Trophoblast cell (in vitro differentiated cells and primary cell): ENCODE results near the gene SARM1.

Source experiments
- DNase-seq, 2 donors: peaks; one replicate each; pipeline ENCODE4 v3.0.0-alpha.2; 2016
- H2AFZ ChIP-seq: 2 replicates; pipeline ENCODE4 v1.6.1; 2013; ENCODE audit warnings: low read length, moderate library complexity, mild to moderate bottlenecking; ENCODE audit not compliant: insufficient read depth, poor library complexity
- H2AK5ac ChIP-seq: 2 replicates; pipeline ENCODE4 v1.6.1; 2013; ENCODE audit warnings: mild to moderate bottlenecking, low read length
- H2BK120ac ChIP-seq: 2 replicates; pipeline ENCODE4 v1.6.1; 2013; ENCODE audit warnings: low read length, mild to moderate bottlenecking, moderate library complexity; ENCODE audit not compliant: insufficient read depth, poor library complexity
- H2BK12ac ChIP-seq: 2 replicates; pipeline ENCODE4 v1.6.1; 2013; ENCODE audit warnings: mild to moderate bottlenecking, low read length, moderate library complexity
- H2BK5ac ChIP-seq: 2 replicates; pipeline ENCODE4 v1.6.1; 2013; ENCODE audit warnings: low read length, low read depth, moderate library complexity, mild to moderate bottlenecking; ENCODE audit not compliant: poor library complexity
- H3K14ac ChIP-seq: 2 replicates; pipeline ENCODE4 v1.6.1; 2013; ENCODE audit warnings: mild to moderate bottlenecking, low read length
- H3K18ac ChIP-seq: 2 replicates; pipeline ENCODE4 v1.6.1; 2013; ENCODE audit warnings: mild to moderate bottlenecking, low read length
- H3K23ac ChIP-seq: 2 replicates; pipeline ENCODE4 v1.6.1; 2013; ENCODE audit warnings: low read length
- H3K27ac ChIP-seq: 2 replicates; pipeline ENCODE4 v1.5.1; 2013; ENCODE audit warnings: low read depth, mild to moderate bottlenecking, inconsistent platforms, low read length, moderate library complexity
- H3K27me3 ChIP-seq: 2 replicates; pipeline ENCODE4 v1.6.1; 2013; ENCODE audit warnings: inconsistent platforms, mild to moderate bottlenecking, low read length, moderate library complexity; ENCODE audit not compliant: insufficient read depth
- H3K36me3 ChIP-seq, 2 experiments: 1 replicate in 1 of 2; 2 replicates in 1 of 2; pipeline ENCODE4 v1.6.1; 2013; ENCODE audit warnings: low read length in 2 of 2, mild to moderate bottlenecking in 2 of 2, moderate library complexity in 1 of 2; ENCODE audit not compliant: insufficient read depth in 2 of 2, control insufficient read depth in 1 of 2
- H3K4ac ChIP-seq: 2 replicates; pipeline ENCODE4 v1.6.1; 2013; ENCODE audit warnings: low read depth, mild to moderate bottlenecking, low read length, moderate library complexity
- H3K4me1 ChIP-seq, 2 experiments: 1 replicate in 1 of 2; 2 replicates in 1 of 2; pipeline ENCODE4 v1.6.1; 2013; ENCODE audit warnings: low read length in 2 of 2, mild to moderate bottlenecking in 2 of 2, moderate library complexity in 1 of 2; ENCODE audit not compliant: insufficient read depth in 2 of 2, control insufficient read depth in 1 of 2
- H3K4me2 ChIP-seq: 2 replicates; pipeline ENCODE4 v1.6.1; 2013; ENCODE audit warnings: inconsistent platforms, mild to moderate bottlenecking, low read length, moderate library complexity
- H3K4me3 ChIP-seq: 2 replicates; pipeline ENCODE4 v1.5.1; 2013; ENCODE audit warnings: mild to moderate bottlenecking, low read depth, low read length, inconsistent platforms
- H3K79me1 ChIP-seq: one replicate; pipeline ENCODE4 v1.6.1; 2013; ENCODE audit warnings: low read length
- H3K79me2 ChIP-seq: 2 replicates; pipeline ENCODE4 v1.6.1; 2013; ENCODE audit warnings: low read length, mild to moderate bottlenecking; ENCODE audit not compliant: control insufficient read depth, insufficient read depth, poor library complexity
- H3K9ac ChIP-seq: 2 replicates; pipeline ENCODE4 v1.6.1; 2013; ENCODE audit warnings: mild to moderate bottlenecking, low read length
- H3K9me3 ChIP-seq: 2 replicates; pipeline ENCODE4 v1.6.1; 2013; ENCODE audit warnings: low read depth, mild to moderate bottlenecking, control low read depth, inconsistent platforms, low read length; ENCODE audit not compliant: insufficient read depth
- H4K12ac ChIP-seq: 2 replicates; pipeline ENCODE4 v1.6.1; 2013; ENCODE audit warnings: low read depth, mild to moderate bottlenecking, low read length, moderate library complexity
- H4K8ac ChIP-seq: 2 replicates; pipeline ENCODE4 v1.6.1; 2013; ENCODE audit warnings: low read depth, mild to moderate bottlenecking, low read length, moderate library complexity
- H4K91ac ChIP-seq: one replicate; pipeline ENCODE4 v1.6.1; 2013; ENCODE audit warnings: low read depth, mild to moderate bottlenecking, low read length, moderate library complexity
- WGBS: extraction: QIAGEN DNeasy Blood & Tissue Kit; methylation state at CpG from one replicate; pipeline ENCODE4 v1.1.7; 2013; ENCODE audit warnings: missing lambda C conversion rate; ENCODE audit not compliant: insufficient read length, insufficient coverage; ENCODE audit errors: extremely low coverage; 5-methylcytosine and 5-hydroxymethylcytosine counted together

SARM1 gene

GRCh38 chr17:28372203-28372944 is 880 bp downstream of the SARM1 start:
- Histone ChIP-seq H3K18ac (no peak overlapping the region), H4K91ac (no peak overlapping the region), H3K9ac (no peak overlapping the region), H3K27ac (no peak overlapping the region), H2AFZ (no peak overlapping the region), H3K9me3 (no peaks in the 10 kb centered on the region), H2BK120ac (no peak overlapping the region), H3K4me1 (peaks cover 16 to 22% of the 10 kb centered on the region in 2 experiments), H4K12ac (no peak overlapping the region), H2BK12ac (no peak overlapping the region), H3K4ac (no peak overlapping the region), H3K4me2 (peak overlapping the region; percentile 63), H3K14ac (no peak overlapping the region), H3K27me3 (peaks cover 21% of the 10 kb centered on the region), H3K79me2 (no peaks in the 10 kb centered on the region), H3K23ac (no peak overlapping the region), H2BK5ac (no peak overlapping the region), H3K4me3 (peak overlapping the region; percentile 52), H3K36me3 (peaks cover 0 to 1% of the 10 kb centered on the region in 2 experiments), H3K79me1 (no peaks in the 10 kb centered on the region), H2AK5ac (no peak overlapping the region), H4K8ac (no peak overlapping the region)
- no peak for DNase-seq
- WGBS, result no CpG with 5 or more reads among the region's 53 CpGs

GRCh38 chr17:28372945-28373274 is 1.4 kb downstream of the SARM1 start:
- Histone ChIP-seq H3K4me1 (peaks cover 16 to 22% of the 10 kb centered on the region in 2 experiments), H4K91ac (no peak overlapping the region), H3K4me3 (no peak overlapping the region), H3K4me2 (no peak overlapping the region), H4K12ac (no peak overlapping the region), H3K27ac (no peak overlapping the region), H2BK5ac (no peak overlapping the region), H3K4ac (no peak overlapping the region), H3K23ac (no peak overlapping the region), H2BK12ac (no peak overlapping the region), H3K27me3 (peaks cover 21% of the 10 kb centered on the region), H3K9me3 (no peaks in the 10 kb centered on the region), H3K14ac (no peak overlapping the region), H3K36me3 (no peaks in the 10 kb centered on the region), H2AFZ (no peak overlapping the region), H4K8ac (no peak overlapping the region), H2BK120ac (no peak overlapping the region), H3K79me1 (no peaks in the 10 kb centered on the region), H2AK5ac (no peak overlapping the region), H3K18ac (no peak overlapping the region), H3K79me2 (no peaks in the 10 kb centered on the region), H3K9ac (no peak overlapping the region)
- WGBS, result no CpG with 5 or more reads among the region's 6 CpGs
- no peak for DNase-seq

GRCh38 chr17:28379814-28380801 is 8.6 kb downstream of the SARM1 start:
- Histone ChIP-seq H3K23ac (no peak overlapping the region), H2AFZ (no peak overlapping the region), H2BK12ac (no peak overlapping the region), H3K4ac (no peak overlapping the region), H3K18ac (no peak overlapping the region), H3K27ac (no peak overlapping the region), H2BK5ac (no peak overlapping the region), H3K9me3 (no peaks in the 10 kb centered on the region), H3K36me3 (no peaks in the 10 kb centered on the region), H3K9ac (no peak overlapping the region), H4K8ac (no peak overlapping the region), H3K27me3 (peaks cover 19% of the 10 kb centered on the region), H2AK5ac (no peak overlapping the region), H2BK120ac (no peak overlapping the region), H3K4me2 (no peak overlapping the region), H3K79me2 (no peaks in the 10 kb centered on the region), H4K12ac (no peak overlapping the region), H3K14ac (no peak overlapping the region), H3K79me1 (no peaks in the 10 kb centered on the region), H3K4me3 (no peak overlapping the region), H3K4me1 (peaks cover 9 to 25% of the 10 kb centered on the region in 2 experiments), H4K91ac (no peak overlapping the region)
- DNase-seq, result peak; percentile 96 to 99
- no CpG with 5 or more reads among the region's 10 CpGs for WGBS

GRCh38 chr17:28381141-28381825 is 9.8 kb downstream of the SARM1 start:
- H3K9ac ChIP-seq, result no peak overlapping the region
- H3K4me3 ChIP-seq, result no peak overlapping the region
- no peaks in the 10 kb centered on the region for H3K79me1 ChIP-seq
- H4K12ac ChIP-seq, result no peak overlapping the region
- H3K18ac ChIP-seq, result no peak overlapping the region
- H3K27ac ChIP-seq, result no peak overlapping the region
- H3K4me1 ChIP-seq, result peaks cover 9 to 25% of the 10 kb centered on the region in 2 experiments
- no CpG with 5 or more reads among the region's 72 CpGs for WGBS
- DNase-seq, result peak; percentile 39 to 64
- no peak overlapping the region for H2BK5ac ChIP-seq
- peak overlapping the region; percentile 46 for H3K4me2 ChIP-seq
- H3K9me3 ChIP-seq, result peaks cover 3% of the 10 kb centered on the region
- no peaks in the 10 kb centered on the region for H3K79me2 ChIP-seq
- H3K36me3 ChIP-seq, result no peaks in the 10 kb centered on the region
- H3K4ac ChIP-seq, result no peak overlapping the region
- H3K23ac ChIP-seq, result no peak overlapping the region
- H2AFZ ChIP-seq, result no peak overlapping the region
- H2BK12ac ChIP-seq, result peak overlapping the region; percentile 13
- no peak overlapping the region for H4K8ac ChIP-seq
- no peak overlapping the region for H4K91ac ChIP-seq
- no peak overlapping the region for H3K14ac ChIP-seq
- peaks cover 21% of the 10 kb centered on the region for H3K27me3 ChIP-seq
- no peak overlapping the region for H2BK120ac ChIP-seq
- no peak overlapping the region for H2AK5ac ChIP-seq
